Measurements from ENCODE around the gene OTOA.
"Not testable (repeated sequence)": the region's sequence is repeated elsewhere in the genome, so short reads cannot be mapped to it uniquely, and the experiment has no call there.

The OTOA gene

DNA sequence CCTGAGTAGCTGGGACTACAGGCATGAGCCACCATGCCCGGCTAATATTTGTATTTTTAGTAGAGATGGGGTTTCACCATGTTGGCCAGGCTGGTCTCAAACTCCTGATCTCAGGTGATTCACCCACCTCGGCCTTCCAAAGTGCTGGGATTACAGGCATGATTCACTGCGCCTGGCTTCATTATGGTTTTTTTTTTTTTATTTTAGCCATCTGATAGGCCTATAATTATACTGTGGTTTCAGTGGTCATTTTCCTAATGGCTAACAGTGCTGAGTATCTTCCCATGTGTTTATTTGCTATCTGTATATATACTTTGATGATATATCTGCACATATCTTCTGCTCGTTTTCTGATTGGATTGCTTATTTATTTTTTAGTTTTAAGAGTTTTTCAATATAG, 10.7 kb downstream of the OTOA start:
- DNase-seq (ENCODE audit: low spot score) = not testable (repeated sequence)

GRCh38 chr16:21680714-21681113, 16.9 kb downstream of the OTOA start:
- DNase-seq (ENCODE audit: low spot score) = not testable (repeated sequence)

DNA sequence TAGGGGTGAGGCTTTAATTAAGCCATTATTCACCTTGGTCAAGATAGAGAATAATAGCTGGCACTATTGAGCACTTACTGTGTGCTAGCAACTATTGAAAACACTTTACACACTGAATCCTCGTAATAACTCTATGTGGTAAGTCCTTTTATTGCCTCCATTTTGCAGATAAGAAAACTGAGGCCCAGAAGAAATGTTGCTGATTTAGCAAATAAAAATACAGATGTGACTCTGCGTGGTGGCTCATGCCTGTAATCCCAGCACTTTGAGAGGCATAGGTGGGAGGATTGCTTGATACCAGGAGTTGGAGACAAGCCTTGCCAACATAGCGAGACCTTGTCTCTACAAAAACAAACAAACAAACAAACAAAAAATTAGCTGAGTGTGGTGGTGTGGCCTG, 19.4 kb downstream of the OTOA start:
- no peak for DNase-seq (ENCODE audit: low spot score)

- DNase-seq (ENCODE audit: low spot score) = peak; percentile 39
Observed at GRCh38 chr16:21684199-21684598, 20.4 kb downstream of the OTOA start.

GRCh38 chr16:21685034-21685455, 21.3 kb downstream of the OTOA start:
- DNase-seq (ENCODE audit: low spot score) = no peak

GRCh38 chr16:21689107-21689506, 25.3 kb downstream of the OTOA start:
- DNase-seq (ENCODE audit: low spot score) = no peak

GRCh38 chr16:21690967-21691366, 27.2 kb downstream of the OTOA start:
- DNase-seq (ENCODE audit: low spot score) = not testable (repeated sequence)

DNA sequence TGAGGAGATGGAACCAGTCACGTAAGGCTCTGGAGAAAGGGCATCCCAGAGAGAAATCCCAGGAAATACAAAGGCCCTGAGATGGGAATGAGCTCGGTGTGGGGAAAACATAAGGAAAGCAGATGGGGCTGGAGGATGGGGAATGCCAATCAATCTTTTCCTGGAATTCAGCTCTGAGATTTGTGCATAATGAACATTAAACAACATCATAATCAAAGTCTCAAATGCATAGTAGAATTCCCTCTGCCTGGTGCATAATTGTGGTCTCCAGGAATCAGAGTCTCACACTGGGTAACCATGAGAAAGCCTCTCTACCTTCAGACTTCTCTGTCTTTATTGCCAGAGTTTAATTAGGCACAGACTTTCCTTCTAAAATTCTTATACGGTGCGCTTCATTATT, 30.8 kb downstream of the OTOA start:
- no peak for DNase-seq (ENCODE audit: low spot score)

DNA sequence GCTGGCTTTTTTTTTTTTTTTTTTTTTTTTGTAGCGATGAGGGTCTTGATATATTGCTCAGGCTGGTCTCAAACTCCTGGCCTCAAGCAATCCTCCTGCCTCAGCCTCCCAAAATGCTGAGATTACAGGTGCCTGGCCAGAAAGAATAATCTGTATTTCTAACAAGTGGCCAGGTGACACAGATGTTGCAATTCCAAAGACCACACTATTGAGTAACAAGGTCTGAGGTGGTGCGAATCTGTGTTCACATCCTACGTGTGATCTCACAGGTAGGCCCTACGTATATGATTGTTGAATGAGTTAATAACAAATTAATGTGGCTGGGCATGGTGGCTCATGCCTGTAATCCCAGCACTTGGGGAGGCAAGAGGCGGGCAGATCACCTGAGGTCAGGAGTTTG, 33.3 kb downstream of the OTOA start:
- no peak for DNase-seq (ENCODE audit: low spot score)

GRCh38 chr16:21698169-21699032, 34.6 kb downstream of the OTOA start:
- no peak for DNase-seq (ENCODE audit: low spot score)

- DNase-seq (ENCODE audit: low spot score) = no peak
Observed at GRCh38 chr16:21701271-21701670, 37.5 kb downstream of the OTOA start.

DNA sequence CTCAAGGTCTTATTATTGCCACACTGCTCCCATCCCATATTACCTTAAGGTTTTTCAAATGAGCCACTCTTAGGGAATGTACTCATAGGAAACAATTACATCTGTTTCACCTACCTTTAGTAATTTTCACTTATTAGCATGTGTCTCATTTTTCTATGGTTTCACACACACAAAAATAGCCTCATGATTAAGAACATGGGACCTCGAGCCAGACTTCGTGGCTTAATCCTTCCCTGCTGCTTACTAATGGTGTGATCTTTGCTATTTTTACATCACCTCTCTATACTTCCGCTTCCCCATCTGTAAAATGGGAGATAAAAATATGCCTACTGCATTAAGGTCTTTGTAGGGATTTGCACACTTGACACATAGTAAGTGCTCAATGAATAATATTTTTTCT, 38.5 kb downstream of the OTOA start:
- no peak for DNase-seq (ENCODE audit: low spot score)

- no peak for DNase-seq (ENCODE audit: low spot score)
Observed at GRCh38 chr16:21703156-21703555, 39.4 kb downstream of the OTOA start.

GRCh38 chr16:21703589-21704174, 39.9 kb downstream of the OTOA start:
- no peak for DNase-seq (ENCODE audit: low spot score)

GRCh38 chr16:21704266-21704665, 40.5 kb downstream of the OTOA start:
- DNase-seq (ENCODE audit: low spot score) = no peak

DNA sequence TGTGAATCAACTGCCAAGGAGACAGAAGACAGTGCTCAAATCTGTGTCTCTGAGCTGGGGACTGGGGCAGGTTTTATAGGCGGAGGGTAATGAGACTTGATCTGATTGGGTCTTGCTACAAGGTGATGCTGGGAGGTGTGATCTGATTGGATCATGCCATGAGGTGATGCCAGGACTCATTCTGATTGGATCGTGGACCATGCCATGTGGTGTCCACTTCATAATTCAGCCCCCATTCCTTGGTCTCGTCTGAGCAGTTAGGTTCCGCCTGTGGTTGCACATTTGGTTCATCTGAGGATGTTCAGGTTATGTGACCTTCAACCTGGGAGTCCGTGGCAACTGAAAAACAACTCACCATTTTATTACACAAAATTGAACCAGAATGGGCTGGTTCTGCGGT, 41.0 kb downstream of the OTOA start:
- DNase-seq (ENCODE audit: low spot score) = no peak

DNA sequence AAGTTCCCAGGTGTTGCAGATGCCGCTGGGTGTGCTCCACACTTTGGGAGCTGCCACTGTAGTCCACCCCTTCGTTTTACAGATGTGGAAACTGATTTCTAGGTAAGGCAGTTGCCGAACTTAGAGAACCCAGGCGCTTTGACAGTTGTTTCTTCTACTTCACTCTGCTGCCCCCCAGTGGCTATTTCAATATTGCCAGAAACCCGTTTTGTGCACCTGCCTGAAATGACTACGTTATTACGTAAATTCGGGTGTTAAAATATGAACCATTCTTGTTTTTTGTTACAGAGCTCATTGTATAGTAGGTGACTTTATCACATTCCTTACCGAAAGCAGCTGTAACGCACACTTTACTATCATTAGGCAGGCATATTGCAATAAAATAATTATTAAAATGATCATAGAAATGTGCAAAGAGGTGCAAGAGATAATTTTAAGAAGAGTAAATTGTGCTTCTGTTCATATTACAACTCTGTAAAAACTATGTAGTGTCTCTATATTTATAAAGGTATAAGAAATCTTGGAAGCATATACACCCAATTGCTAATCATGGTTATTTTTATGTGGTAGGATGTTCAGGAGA, 44.9 kb downstream of the OTOA start:
- DNase-seq (ENCODE audit: low spot score) = peak; percentile 88

DNA sequence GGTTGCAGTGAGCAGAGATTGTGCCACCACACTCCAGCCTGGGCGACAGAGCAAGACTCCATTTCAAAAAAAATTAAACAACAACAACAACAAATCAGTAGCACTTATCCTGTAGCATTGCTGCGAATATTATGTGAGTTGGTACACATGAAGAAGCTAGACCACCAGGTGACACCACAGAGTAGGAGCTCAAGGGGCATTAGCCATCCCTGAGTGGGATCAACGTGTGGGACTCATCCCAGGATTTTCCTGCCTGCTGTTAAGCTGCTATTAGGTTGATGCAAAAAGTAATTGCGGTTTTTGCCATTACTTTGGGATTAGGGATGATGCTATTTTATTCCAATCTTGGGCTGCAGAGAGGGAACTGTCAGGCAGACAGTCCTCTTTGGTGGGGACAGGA, 47.2 kb downstream of the OTOA start:
- DNase-seq (ENCODE audit: low spot score) = no peak

DNA sequence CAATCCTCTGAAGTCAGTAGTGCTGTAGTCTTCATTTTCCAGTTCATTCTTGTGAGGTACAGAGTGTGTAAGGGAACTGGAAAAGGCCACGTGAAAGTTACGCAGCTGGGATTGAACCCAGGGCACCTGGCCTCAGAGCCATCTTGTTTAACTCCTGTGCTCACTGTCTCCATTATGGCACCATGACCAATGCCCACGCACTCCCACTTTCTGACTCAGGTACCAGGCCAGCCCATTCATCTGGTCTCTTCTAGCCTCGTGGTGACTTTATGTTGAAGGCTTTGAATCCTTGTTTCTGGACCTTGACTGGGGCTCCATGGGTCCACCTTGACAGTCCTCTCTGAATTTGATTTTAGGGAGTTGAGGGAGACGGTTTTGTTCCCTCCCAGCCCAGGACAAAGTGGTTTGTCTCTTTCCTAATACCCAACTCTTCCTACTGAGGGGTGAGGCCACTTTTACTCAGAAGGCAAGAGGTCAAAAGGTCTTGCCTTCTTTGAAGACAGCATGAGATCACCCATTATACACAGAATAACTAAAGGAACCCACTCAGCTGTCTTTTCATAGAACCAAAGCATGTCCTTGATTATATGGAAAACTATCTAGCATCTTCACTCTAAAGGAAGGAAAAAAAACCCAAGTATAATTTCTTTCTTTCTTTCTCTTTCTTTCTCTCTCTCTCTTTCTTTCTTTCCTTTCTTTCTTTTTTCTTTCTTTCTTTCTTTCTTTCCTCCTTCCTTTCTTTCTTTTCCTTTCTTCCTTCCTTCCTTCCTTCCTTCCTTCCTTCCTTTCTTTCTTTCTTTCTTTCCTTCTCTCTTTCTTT, 50.0 kb downstream of the OTOA start:
- no peak for DNase-seq (ENCODE audit: low spot score)

DNA sequence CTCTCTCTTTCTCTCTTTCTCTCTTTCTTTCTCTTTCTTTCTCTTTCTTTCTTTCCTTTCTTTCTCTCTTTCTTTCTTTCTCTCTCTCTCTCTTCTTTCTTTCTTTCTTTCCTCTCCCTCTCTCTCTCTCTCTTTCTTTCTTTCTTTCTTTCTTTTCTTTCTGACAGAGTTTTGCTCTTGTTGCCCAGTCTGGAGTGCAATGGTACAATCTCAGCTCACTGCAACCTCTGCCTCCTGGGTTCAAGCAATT, 50.5 kb downstream of the OTOA start:
- not testable (repeated sequence) for DNase-seq (ENCODE audit: low spot score)

DNA sequence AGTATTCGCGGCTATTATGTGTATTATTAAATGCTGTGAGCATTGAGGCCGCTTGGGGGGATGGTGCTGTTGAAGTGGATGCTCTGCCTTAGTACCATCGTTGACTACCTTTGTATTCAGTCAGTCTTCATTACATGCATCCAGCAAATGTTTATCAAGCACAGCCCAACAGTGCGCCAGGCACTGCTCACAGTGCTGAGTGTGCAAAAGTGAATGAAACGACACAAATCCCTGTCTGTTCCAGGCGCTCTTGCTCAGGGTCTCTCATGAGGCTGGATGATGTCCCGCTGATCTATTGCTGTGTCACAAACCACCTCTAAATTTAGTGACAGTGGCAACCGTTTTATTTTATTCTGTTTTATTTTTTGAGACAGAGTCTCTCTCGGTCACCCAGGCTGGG, 53.8 kb downstream of the OTOA start:
- no peak for DNase-seq (ENCODE audit: low spot score)

DNA sequence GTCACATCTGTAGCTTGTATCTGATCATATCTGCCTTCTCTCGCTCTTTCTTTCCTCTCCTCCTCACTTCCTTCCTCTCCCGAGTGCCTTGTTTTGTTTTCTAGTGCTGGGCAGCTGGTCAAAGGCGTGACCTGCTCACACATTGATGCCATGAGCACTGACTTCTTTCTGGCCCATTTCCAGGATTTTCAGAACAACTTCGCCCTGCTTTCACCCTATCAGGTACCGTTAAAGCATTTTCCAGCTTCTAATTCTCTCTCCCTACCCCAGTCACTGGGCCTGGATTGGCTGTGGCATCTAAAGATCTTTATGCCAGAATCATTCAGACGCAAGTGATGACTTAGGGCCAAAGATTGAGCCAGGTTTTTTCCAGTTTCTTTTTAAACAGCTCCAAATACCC, 55.5 kb downstream of the OTOA start:
- no peak for DNase-seq (ENCODE audit: low spot score)

DNA sequence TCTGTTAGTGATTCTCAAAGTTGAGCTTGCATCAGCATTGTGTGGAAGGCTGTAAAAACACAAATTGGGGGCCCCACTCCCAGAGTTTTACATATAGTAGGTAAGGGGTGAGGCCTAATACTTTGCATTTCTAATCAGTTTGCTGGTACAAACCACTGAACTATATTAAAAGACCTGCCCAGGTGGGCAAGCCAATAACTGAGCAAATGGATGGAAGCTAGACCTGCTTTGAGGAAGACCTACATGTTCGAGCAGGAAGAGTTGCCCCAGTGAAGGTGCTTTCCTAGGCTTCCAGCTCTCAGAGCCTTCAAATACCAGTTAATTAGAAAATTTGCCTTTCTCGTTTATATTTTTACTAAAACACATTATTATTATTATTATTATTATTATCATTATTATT, 56.8 kb downstream of the OTOA start:
- no peak for DNase-seq (ENCODE audit: low spot score)

All from NAMALWA (cell line).